H1 (cell line): ENCODE results near the gene FOXC1.

Experiments
- EGR1 ChIP-seq: IDR thresholded peaks from 2 replicates; pipeline ENCODE4 v1.6.1; 2011; ENCODE audit warnings: low read depth, low read length, borderline replicate concordance
- POLR2AphosphoS5 ChIP-seq: IDR thresholded peaks from 2 replicates; pipeline ENCODE4 v1.6.1; 2011; ENCODE audit warnings: low read depth, low read length
- RBBP5 ChIP-seq: IDR thresholded peaks from 2 replicates; pipeline ENCODE4 v1.7.1; 2012; ENCODE audit warnings: low read depth, mild to moderate bottlenecking, inconsistent platforms, low read length, moderate library complexity, borderline replicate concordance
- SIRT6 ChIP-seq: IDR thresholded peaks from one replicate; pipeline ENCODE4 v1.7.1; 2012; ENCODE audit warnings: low read length, inconsistent platforms
- SRF ChIP-seq: IDR thresholded peaks from 2 replicates; pipeline ENCODE4 v1.6.1; 2011; ENCODE audit warnings: mild to moderate bottlenecking, low read depth, low read length, moderate library complexity
- TBP ChIP-seq: IDR thresholded peaks from 2 replicates; pipeline ENCODE4 v1.6.1; 2011; ENCODE audit warnings: low read depth, low read length, improper control_type of control experiment
- TCF12 ChIP-seq: IDR thresholded peaks from 2 replicates; pipeline ENCODE4 v1.6.1; 2011; ENCODE audit warnings: low read depth, mild to moderate bottlenecking, low read length
- USF2 ChIP-seq: IDR thresholded peaks from 2 replicates; pipeline ENCODE4 v1.6.1; 2011; ENCODE audit warnings: low read length, improper control_type of control experiment
- YY1 ChIP-seq: IDR thresholded peaks from 2 replicates; pipeline ENCODE4 v1.6.1; 2011; ENCODE audit warnings: low read depth, mild to moderate bottlenecking, low read length
- TF ChIP-seq, protein P1 (sequence below), 3 experiments: IDR thresholded peaks; 1 replicate in 2 of 3; 2 replicates in 1 of 3; pipeline versions ENCODE4 v1.5.1 to v1.6.1; 2011; ENCODE audit warnings: low read length in 3 of 3, mild to moderate bottlenecking in 3 of 3, inconsistent platforms in 2 of 3, low read depth in 1 of 3, moderate library complexity in 1 of 3; ENCODE audit not compliant: insufficient read depth in 1 of 3; ENCODE audit errors: control extremely low read depth in 1 of 3
- TF ChIP-seq, protein P2 (sequence below): IDR thresholded peaks from 2 replicates; pipeline ENCODE4 v1.6.1; 2012; ENCODE audit warnings: inconsistent platforms

DNA sequence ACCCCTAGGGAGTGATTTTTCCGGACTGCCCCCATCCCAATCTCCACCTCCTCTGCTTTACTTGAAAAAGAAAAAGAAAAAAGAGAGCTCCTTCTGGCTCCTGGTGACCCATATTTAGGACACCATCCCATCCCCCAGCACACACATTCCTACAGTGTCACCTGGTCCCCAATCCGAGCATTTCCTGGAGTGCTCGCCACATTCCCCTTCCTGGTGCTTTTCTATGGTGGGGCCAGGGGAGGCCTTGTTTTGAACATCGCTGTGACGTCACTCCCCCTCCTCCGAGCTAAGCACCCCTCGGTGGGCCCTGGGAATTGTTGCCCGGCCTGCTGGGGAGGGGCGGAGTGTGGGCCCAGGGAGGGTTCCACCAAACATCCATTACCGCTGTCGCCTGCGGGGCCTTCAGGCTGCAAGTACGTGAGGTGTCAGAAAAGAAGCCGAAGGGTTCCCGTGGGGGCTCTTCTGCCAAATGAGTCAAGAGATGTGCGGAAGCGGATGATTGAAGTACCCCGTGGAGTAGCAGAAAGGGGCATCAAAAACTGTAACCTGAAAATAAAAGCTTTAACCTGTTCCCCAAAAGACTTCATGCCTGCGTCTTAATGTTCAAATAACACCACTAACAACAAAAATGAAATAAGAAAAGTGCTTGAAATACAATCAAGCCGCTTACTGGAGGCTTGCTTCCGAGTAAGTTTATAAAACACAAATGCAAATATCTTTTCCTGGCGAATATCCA, 2.8 kb upstream of the FOXC1 start:
- no peak for TF ChIP-seq YY1
- no peak for TF ChIP-seq EGR1
- TF ChIP-seq, protein P1, sequence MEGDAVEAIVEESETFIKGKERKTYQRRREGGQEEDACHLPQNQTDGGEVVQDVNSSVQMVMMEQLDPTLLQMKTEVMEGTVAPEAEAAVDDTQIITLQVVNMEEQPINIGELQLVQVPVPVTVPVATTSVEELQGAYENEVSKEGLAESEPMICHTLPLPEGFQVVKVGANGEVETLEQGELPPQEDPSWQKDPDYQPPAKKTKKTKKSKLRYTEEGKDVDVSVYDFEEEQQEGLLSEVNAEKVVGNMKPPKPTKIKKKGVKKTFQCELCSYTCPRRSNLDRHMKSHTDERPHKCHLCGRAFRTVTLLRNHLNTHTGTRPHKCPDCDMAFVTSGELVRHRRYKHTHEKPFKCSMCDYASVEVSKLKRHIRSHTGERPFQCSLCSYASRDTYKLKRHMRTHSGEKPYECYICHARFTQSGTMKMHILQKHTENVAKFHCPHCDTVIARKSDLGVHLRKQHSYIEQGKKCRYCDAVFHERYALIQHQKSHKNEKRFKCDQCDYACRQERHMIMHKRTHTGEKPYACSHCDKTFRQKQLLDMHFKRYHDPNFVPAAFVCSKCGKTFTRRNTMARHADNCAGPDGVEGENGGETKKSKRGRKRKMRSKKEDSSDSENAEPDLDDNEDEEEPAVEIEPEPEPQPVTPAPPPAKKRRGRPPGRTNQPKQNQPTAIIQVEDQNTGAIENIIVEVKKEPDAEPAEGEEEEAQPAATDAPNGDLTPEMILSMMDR (IDR thresholded peaks at IDR 0.05; ENCODE audit: control extremely low read depth in 1 of 3, insufficient read depth in 1 of 3, low read depth in 1 of 3, low read length in 3 of 3): no peak
- TF ChIP-seq POLR2AphosphoS5: no peak
- no peak for TF ChIP-seq RBBP5
- no peak for TF ChIP-seq TCF12
- TF ChIP-seq SIRT6: no peak
- TF ChIP-seq USF2: no peak
- TF ChIP-seq SRF: no peak
- 0 out of 2 replicates have a peak, but pooled peaks have one; percentile 29 for TF ChIP-seq TBP
- TF ChIP-seq, protein P2, sequence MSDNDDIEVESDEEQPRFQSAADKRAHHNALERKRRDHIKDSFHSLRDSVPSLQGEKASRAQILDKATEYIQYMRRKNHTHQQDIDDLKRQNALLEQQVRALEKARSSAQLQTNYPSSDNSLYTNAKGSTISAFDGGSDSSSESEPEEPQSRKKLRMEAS: no peak
